Upper lobe of left lung (tissue), 6 donors: ENCODE results near the gene KRT10. TPM values are rescaled to one million over a fixed set of nuclear protein-coding genes. Genes with fewer than 3 reads are reported as not detected.

Source experiments
- ATAC-seq, 2 donors: fragments of 200-7000 bp; cut with Tn5 transposase; one replicate each; pipeline ENCODE4 v1.9.1; 2022; ENCODE audit warnings: mild to moderate bottlenecking in 2 of 2, moderate library complexity in 2 of 2; ENCODE audit not compliant: low FRiP score in 2 of 2
- DNase-seq, 2 donors: peaks; one replicate each; pipeline ENCODE4 v3.0.0-alpha.2; 2019 to 2020
- H3K27ac ChIP-seq, 4 donors: fragments of 200-600 bp; sonication (generic); one replicate each; pipeline ENCODE4 v1.5.1; 2016 to 2019
- H3K27me3 ChIP-seq, 4 donors: fragments of 200-600 bp; sonication (generic); one replicate each; pipeline ENCODE4 v1.5.1; 2017 to 2019
- H3K36me3 ChIP-seq, 4 donors: fragments of 200-600 bp; sonication (generic); one replicate each; pipeline ENCODE4 v1.5.1; 2016 to 2019
- H3K4me1 ChIP-seq, 4 donors: fragments of 200-600 bp; sonication (generic); one replicate each; pipeline ENCODE4 v1.5.1; 2018 to 2019
- H3K4me3 ChIP-seq, 4 donors: fragments of 200-600 bp; sonication (generic); one replicate each; pipeline ENCODE4 v1.5.1; 2017 to 2019; ENCODE audit warnings: mild to moderate bottlenecking in 2 of 4, moderate library complexity in 1 of 4
- H3K9me3 ChIP-seq, 4 donors: fragments of 200-600 bp; sonication (generic); one replicate each; pipeline ENCODE4 v1.5.1; 2018 to 2019
- EP300 ChIP-seq, 4 donors: sonication (generic); formaldehyde crosslinking; IDR thresholded peaks; one replicate each; pipeline ENCODE4 v1.5.1; 2017; ENCODE audit warnings: antibody characterized with exemption in 4 of 4, control low read depth in 2 of 4
- POLR2A ChIP-seq, 4 donors: fragments of 450-650 bp; IDR thresholded peaks; one replicate each; pipeline ENCODE4 v1.5.1; 2016 to 2017; ENCODE audit warnings: antibody characterized with exemption in 4 of 4, mild to moderate bottlenecking in 2 of 4
- POLR2AphosphoS5 ChIP-seq, 2 donors: sonication (generic); formaldehyde crosslinking; IDR thresholded peaks; one replicate each; pipeline ENCODE4 v1.5.1; 2017; ENCODE audit warnings: antibody characterized with exemption in 2 of 2
- WGBS, 2 donors: methylation state at CpG; one replicate each; pipeline ENCODE4 v1.1.5; 2017 to 2018; 5-methylcytosine and 5-hydroxymethylcytosine counted together
- total RNA-seq, 6 donors: library from RNA; depleted of rRNA in 4 of 6; stranded (reverse); fragments of >200 nt in 4 of 6; gene quantifications; one replicate each; pipeline versions ENCODE4 v1.1.0 to v1.2.1, GENCODE V29; 2016 to 2021
- TF ChIP-seq, protein P1 (sequence below), 6 experiments: fragments of 450-650 bp in 4 of 6; fragments of 200-600 bp in 2 of 6; sonication (generic) in 2 of 6; IDR thresholded peaks; one replicate each; pipeline ENCODE4 v1.5.1; 2016 to 2019; ENCODE audit warnings: antibody characterized with exemption in 6 of 6
- donor health status: DM: no; HTN: no; CAD: no; lungs with moderate emphysema.
- donor health status: DM: no; HTN: yes; CAD: no; lungs with severe emphysema.

Gene KRT10
- total RNA-seq, 6 donors from 2014 or later: 4.2 to 35.0 (median 13.5) TPM

DNA sequence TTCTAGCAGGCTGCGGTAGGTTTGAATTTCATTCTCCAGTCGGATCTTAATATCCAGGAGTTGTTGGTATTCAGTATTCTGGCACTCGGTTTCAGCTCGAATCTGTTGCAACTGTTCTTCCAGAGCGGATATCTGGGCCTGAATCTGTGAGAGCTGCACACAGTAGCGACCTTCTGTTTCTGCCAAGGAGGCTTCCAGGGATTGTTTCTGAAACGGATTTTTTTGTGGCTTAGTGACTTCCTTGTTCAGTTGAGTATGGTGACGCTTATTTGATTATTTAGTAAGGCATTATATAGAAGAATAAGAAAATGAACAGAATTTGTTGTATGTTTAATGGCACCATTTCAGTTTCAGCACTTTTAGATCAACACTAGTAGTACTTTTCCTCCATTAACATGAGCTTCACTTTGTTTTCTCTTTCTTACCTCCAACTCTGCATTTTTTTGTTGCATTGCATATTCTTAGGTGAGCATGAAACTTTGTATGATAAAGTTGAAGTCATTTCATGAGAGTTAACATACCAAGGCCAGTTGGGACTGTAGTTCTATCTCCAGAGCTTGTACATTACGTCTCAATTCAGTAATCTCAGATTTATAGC is 2.8 kb downstream of the KRT10 start:
- Histone ChIP-seq H3K27me3 (no peaks in the 10 kb centered on the region), H3K27ac (peak overlapping the region in 3 of 4 donors; percentile 89 to 91 (median 89)), H3K9me3 (peaks cover 0 to under 1% (median 0%) of the 10 kb centered on the region in 4 donors), H3K36me3 (peaks cover 0 to 14% (median 2%) of the 10 kb centered on the region in 4 donors), H3K4me1 (peaks cover 3 to 15% (median 9%) of the 10 kb centered on the region in 4 donors), H3K4me3 (peak overlapping the region; percentile 37 to 76 (median 68))
- DNase-seq: no peak
- TF ChIP-seq POLR2A (IDR thresholded peaks at IDR 0.05): no peak
- TF ChIP-seq, protein P1, sequence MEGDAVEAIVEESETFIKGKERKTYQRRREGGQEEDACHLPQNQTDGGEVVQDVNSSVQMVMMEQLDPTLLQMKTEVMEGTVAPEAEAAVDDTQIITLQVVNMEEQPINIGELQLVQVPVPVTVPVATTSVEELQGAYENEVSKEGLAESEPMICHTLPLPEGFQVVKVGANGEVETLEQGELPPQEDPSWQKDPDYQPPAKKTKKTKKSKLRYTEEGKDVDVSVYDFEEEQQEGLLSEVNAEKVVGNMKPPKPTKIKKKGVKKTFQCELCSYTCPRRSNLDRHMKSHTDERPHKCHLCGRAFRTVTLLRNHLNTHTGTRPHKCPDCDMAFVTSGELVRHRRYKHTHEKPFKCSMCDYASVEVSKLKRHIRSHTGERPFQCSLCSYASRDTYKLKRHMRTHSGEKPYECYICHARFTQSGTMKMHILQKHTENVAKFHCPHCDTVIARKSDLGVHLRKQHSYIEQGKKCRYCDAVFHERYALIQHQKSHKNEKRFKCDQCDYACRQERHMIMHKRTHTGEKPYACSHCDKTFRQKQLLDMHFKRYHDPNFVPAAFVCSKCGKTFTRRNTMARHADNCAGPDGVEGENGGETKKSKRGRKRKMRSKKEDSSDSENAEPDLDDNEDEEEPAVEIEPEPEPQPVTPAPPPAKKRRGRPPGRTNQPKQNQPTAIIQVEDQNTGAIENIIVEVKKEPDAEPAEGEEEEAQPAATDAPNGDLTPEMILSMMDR (IDR thresholded peaks at IDR 0.05): no peak
- no peak for TF ChIP-seq POLR2AphosphoS5 (IDR thresholded peaks at IDR 0.05)
- no peak for TF ChIP-seq EP300 (IDR thresholded peaks at IDR 0.05)
- 52 to 69% methylated on average over 9 of the region's 9 CpGs for WGBS, 2 donors
- no peak for ATAC-seq

DNA sequence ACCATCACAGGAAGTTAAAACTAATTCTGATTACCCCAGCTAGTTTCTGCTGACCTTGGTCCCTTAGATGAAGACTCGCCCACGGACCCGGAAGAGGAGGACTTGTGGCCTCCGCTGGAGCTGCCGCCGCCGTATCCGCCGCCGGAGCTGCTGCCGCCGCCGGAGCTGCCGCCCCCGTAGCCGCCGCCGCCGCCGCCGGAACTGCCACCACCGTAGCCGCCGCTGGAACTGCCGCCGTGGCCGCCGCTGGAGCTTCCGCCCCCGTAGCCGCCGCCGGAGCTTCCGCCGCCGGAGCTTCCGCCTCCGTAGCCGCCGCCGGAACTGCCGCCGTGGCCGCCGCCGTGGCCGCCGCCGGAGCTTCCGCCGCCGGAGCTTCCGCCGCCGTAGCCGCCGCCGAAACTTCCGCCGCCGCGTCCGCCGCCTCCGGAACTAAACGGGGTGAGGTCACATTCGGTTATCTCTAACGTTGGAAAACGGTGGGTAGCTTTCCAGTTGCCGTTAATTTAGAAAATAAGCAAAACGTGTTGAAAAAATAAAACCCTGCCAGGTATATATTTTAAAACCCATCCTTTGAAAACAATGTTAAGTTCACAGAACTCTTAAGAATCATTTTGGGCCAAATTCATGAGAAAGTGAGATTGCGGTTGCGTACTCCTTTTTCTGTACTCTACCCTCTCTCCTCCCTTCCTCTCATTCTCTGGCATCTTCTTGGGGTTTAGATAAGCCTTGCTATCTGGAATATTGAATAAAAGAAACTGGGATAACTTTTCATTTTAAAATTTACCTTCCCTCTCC is 3.5 kb downstream of the KRT10 start:
- Histone ChIP-seq H3K27me3 (no peaks in the 10 kb centered on the region), H3K4me3 (peak overlapping the region; percentile 56 to 76 (median 68)), H3K9me3 (peaks cover 0 to 2% (median 0%) of the 10 kb centered on the region in 4 donors), H3K27ac (peak overlapping the region; percentile 88 to 91 (median 89)), H3K36me3 (peaks cover 0 to 14% (median 2%) of the 10 kb centered on the region in 4 donors), H3K4me1 (peaks cover 3 to 15% (median 9%) of the 10 kb centered on the region in 4 donors)
- 3% methylated on average over 23 to 32 of the region's 73 CpGs for WGBS, 2 donors
- ATAC-seq (peak; percentile 82 to 97), DNase-seq (peak; percentile 64 to 98)
- TF ChIP-seq POLR2AphosphoS5 (IDR thresholded peaks at IDR 0.05): peak in 1 of 2 donors; percentile 20
- TF ChIP-seq, protein P1 (IDR thresholded peaks at IDR 0.05): peak in 1 of 6 experiments; percentile 12
- TF ChIP-seq EP300 (IDR thresholded peaks at IDR 0.05): no peak
- peak in 3 of 4 donors; percentile 15 to 81 (median 61) for TF ChIP-seq POLR2A (IDR thresholded peaks at IDR 0.05)

DNA sequence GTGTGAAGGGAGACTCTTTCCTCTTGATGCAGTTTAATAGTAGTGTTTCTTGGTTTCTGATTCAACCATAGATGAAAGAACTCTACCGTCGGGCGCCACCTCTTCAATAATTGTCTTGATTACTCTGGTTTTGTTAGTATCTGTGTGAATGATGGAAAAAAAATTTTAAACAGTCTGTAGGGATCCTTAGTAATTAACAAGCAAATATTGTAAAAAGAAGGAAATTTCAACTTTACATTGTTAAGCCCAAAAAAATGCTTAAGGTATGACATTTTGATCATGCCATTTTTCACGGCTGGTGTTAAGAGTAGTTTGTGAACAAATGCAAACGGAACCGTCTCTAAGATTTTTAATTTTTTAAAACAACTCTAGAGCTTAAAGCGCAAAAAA is 4.1 kb downstream of the KRT10 start:
- H3K4me1 ChIP-seq: peaks cover 3 to 15% (median 9%) of the 10 kb centered on the region in 4 donors
- DNase-seq (no peak), ATAC-seq (no peak)
- no peaks in the 10 kb centered on the region for H3K27me3 ChIP-seq
- TF ChIP-seq EP300 (IDR thresholded peaks at IDR 0.05) (no peak), POLR2A (IDR thresholded peaks at IDR 0.05) (no peak), POLR2AphosphoS5 (IDR thresholded peaks at IDR 0.05) (no peak)
- TF ChIP-seq, protein P1 (IDR thresholded peaks at IDR 0.05): no peak
- H3K27ac ChIP-seq: peak overlapping the region; percentile 88 to 91 (median 89)
- H3K4me3 ChIP-seq: peak overlapping the region; percentile 56 to 76 (median 68)
- H3K9me3 ChIP-seq: peaks cover 0 to 2% (median 0%) of the 10 kb centered on the region in 4 donors
- WGBS, 2 donors: 24 to 27% methylated on average over 7 of the region's 7 CpGs
- H3K36me3 ChIP-seq: peaks cover 0 to 14% (median 2%) of the 10 kb centered on the region in 4 donors

GRCh38 chr17:40817103-40817682 is 5.2 kb downstream of the KRT10 start:
- WGBS, 2 donors: 99% methylated on average over 4 of the region's 4 CpGs
- peaks cover 3 to 15% (median 9%) of the 10 kb centered on the region in 4 donors for H3K4me1 ChIP-seq
- H3K4me3 ChIP-seq: no peak overlapping the region
- peaks cover 0 to 2% (median 0%) of the 10 kb centered on the region in 4 donors for H3K9me3 ChIP-seq
- H3K27ac ChIP-seq: no peak overlapping the region
- peaks cover 0 to 10% (median 2%) of the 10 kb centered on the region in 4 donors for H3K36me3 ChIP-seq
- DNase-seq (no peak), ATAC-seq (no peak)
- TF ChIP-seq EP300 (IDR thresholded peaks at IDR 0.05) (no peak), POLR2A (IDR thresholded peaks at IDR 0.05) (no peak), POLR2AphosphoS5 (IDR thresholded peaks at IDR 0.05) (no peak)
- TF ChIP-seq, protein P1 (IDR thresholded peaks at IDR 0.05): no peak
- H3K27me3 ChIP-seq: no peaks in the 10 kb centered on the region
